GM12878 (cell line): Measurements from ENCODE around the gene ZNF672. TPM values are rescaled to one million over a fixed set of nuclear protein-coding genes. Genes with fewer than 3 reads are reported as not detected.
A peak's percentile ranks its signal among the peaks of the same experiment; 100 is the strongest.

Source experiments
- ATAC-seq: fragments of 200-7000 bp; cut with Tn5 transposase; 3 replicates; pipeline ENCODE4 v1.9.1; 2020; ENCODE audit warnings: mild to moderate bottlenecking, moderate library complexity
- BruUV-seq: library from RNA; stranded (reverse); fragments of 400-500 nt; replicated peaks from 2 replicates; lab custom pipeline; 2021; lab: Mats Ljungman, UMichigan
- CTCF ChIA-PET: fragments of 300-600 bp; sonication (Branson Sonifier 250); formaldehyde crosslinking; extraction: SDS; loops from one replicate; lab custom pipeline; 2021; ENCODE audit warnings: inconsistent platforms; lab: Yijun Ruan, JAX
- POLR2A ChIA-PET: fragments of 350-600 bp; formaldehyde crosslinking; extraction: SDS; loops from one replicate; lab custom pipeline; 2021; ENCODE audit warnings: inconsistent platforms; lab: Charles Lee
- RAD21 ChIA-PET: fragments of 300-600 bp; sonication (Branson Sonifier 250); formaldehyde crosslinking; loops from one replicate; lab custom pipeline; 2023; ENCODE audit warnings: antibody characterized with exemption; ENCODE audit not compliant: unreplicated experiment; lab: Charles Lee
- SMC1A ChIA-PET: fragments of 300-600 bp; sonication (Branson Sonifier 250); formaldehyde crosslinking; loops from one replicate; lab custom pipeline; 2023; ENCODE audit not compliant: unreplicated experiment, uncharacterized antibody; lab: Charles Lee
- DNase-seq: peaks from one replicate; pipeline ENCODE4 v3.0.0-alpha.2; 2011; ENCODE audit warnings: low read depth, low spot score
- FAIRE-seq: peaks from 3 replicates; lab custom pipeline; 2011; peaks lifted over from hg19 to GRCh38; lab: Jason Lieb, UNC
- H2AFZ ChIP-seq: 2 replicates; pipeline ENCODE4 v1.6.0; 2011; ENCODE audit warnings: low read depth, low read length, control low read depth; ENCODE audit not compliant: control insufficient read depth
- H3K27ac ChIP-seq: 2 replicates; pipeline ENCODE4 v1.5.1; 2011; ENCODE audit warnings: control low read depth; ENCODE audit not compliant: control insufficient read depth, insufficient read depth
- H3K27me3 ChIP-seq, 2 experiments: replicated peaks in 1 of 2; 2 replicates each; pipeline versions ENCODE4 v1.6.0 to v1.6.1; 2011; ENCODE audit warnings: low read length in 1 of 2; ENCODE audit not compliant: control insufficient read depth in 2 of 2, insufficient read depth in 2 of 2
- H3K36me3 ChIP-seq, 2 experiments: 2 replicates each; pipeline ENCODE4 v1.5.1; 2011; ENCODE audit warnings: low read length in 1 of 2; ENCODE audit not compliant: control insufficient read depth in 2 of 2, insufficient read depth in 2 of 2
- H3K4me1 ChIP-seq: 2 replicates; pipeline ENCODE4 v1.6.1; 2011; ENCODE audit warnings: mild to moderate bottlenecking, low read length, moderate library complexity, mixed read lengths; ENCODE audit not compliant: control insufficient read depth, insufficient read depth
- H3K4me2 ChIP-seq: 2 replicates; pipeline ENCODE4 v1.6.0; 2011; ENCODE audit warnings: control low read depth; ENCODE audit not compliant: control insufficient read depth, insufficient read depth
- H3K4me3 ChIP-seq: fragments of 200-600 bp; sonication (generic); 2 replicates; pipeline ENCODE4 v1.5.1; 2016
- H3K79me2 ChIP-seq: 2 replicates; pipeline ENCODE4 v1.6.0; 2011; ENCODE audit warnings: low read length; ENCODE audit not compliant: control insufficient read depth, insufficient read depth
- H3K9ac ChIP-seq: 2 replicates; pipeline ENCODE4 v1.8.0; 2011; ENCODE audit warnings: low read length, control low read depth, mixed read lengths; ENCODE audit not compliant: control insufficient read depth, insufficient read depth
- H3K9me3 ChIP-seq: replicated peaks from 3 replicates; pipeline ENCODE4 v1.5.1; 2011; ENCODE audit warnings: mild to moderate bottlenecking, low read length; ENCODE audit not compliant: control insufficient read depth, insufficient read depth
- H4K20me1 ChIP-seq: 2 replicates; pipeline ENCODE4 v1.6.0; 2011; ENCODE audit not compliant: control insufficient read depth, insufficient read depth
- EED ChIP-seq: sonication (generic); IDR thresholded peaks from 2 replicates; pipeline ENCODE4 v1.6.1; 2016; ENCODE audit warnings: antibody characterized with exemption, low read depth
- EGR1 ChIP-seq, 2 experiments: IDR thresholded peaks; 1 replicate in 1 of 2; 2 replicates in 1 of 2; pipeline ENCODE4 v1.6.1; 2011 to 2012; ENCODE audit warnings: low read depth in 2 of 2, low read length in 2 of 2, borderline replicate concordance in 1 of 2, mild to moderate bottlenecking in 1 of 2, moderate library complexity in 1 of 2
- ESRRA ChIP-seq: IDR thresholded peaks from 2 replicates; pipeline ENCODE4 v1.6.1; 2012; ENCODE audit warnings: mild to moderate bottlenecking, low read length, improper control_type of control experiment
- NFYB ChIP-seq: IDR thresholded peaks from 2 replicates; pipeline ENCODE4 v1.6.1; 2011; ENCODE audit warnings: low read depth, mild to moderate bottlenecking, low read length, improper control_type of control experiment, moderate library complexity; ENCODE audit not compliant: insufficient read depth
- PAX5 ChIP-seq: IDR thresholded peaks from 2 replicates; pipeline ENCODE4 v1.6.1; 2011; ENCODE audit warnings: low read depth, low read length, borderline replicate concordance
- POLR2AphosphoS2 ChIP-seq: IDR thresholded peaks from 2 replicates; pipeline ENCODE4 v1.6.1; 2011; ENCODE audit warnings: low read depth, mild to moderate bottlenecking, low read length, improper control_type of control experiment, moderate library complexity
- SIX5 ChIP-seq: IDR thresholded peaks from 2 replicates; pipeline ENCODE4 v1.6.1; 2011; ENCODE audit warnings: mild to moderate bottlenecking, low read depth, low read length, moderate library complexity; ENCODE audit not compliant: severe bottlenecking
- SUPT20H ChIP-seq: IDR thresholded peaks from 2 replicates; pipeline ENCODE4 v1.6.1; 2011; ENCODE audit warnings: low read depth, mild to moderate bottlenecking, low read length, moderate library complexity, borderline replicate concordance; ENCODE audit not compliant: control insufficient read depth
- WGBS: methylation state at CpG from one replicate; pipeline ENCODE4 v1.1.6; 2016; ENCODE audit warnings: low lambda C conversion rate; ENCODE audit not compliant: insufficient replicate concordance, insufficient coverage; ENCODE audit errors: missing lambda C conversion rate; 5-methylcytosine and 5-hydroxymethylcytosine counted together
- in situ Hi-C: fragments of 300-500 bp; cut with MboI; formaldehyde crosslinking; loops from 9 replicates; pipeline ENCODE4 v1.14.3; 2018; ENCODE audit warnings: mixed read lengths
- intact Hi-C: fragments of 100-400 bp; cut with micrococcal nuclease; formaldehyde crosslinking; loops from one replicate; pipeline ENCODE4 v1.14.2; 2022; ENCODE audit not compliant: unreplicated experiment
- polyA plus RNA-seq, 11 experiments: library from polyadenylated mRNA; depleted of rRNA in 4 of 11; unstranded in 6 of 11; stranded (reverse) in 5 of 11; fragments of >200 nt; fragmentation: Nextera tagmentation in 4 of 11; fragmentation: Illumina TruSeq in 1 of 11; extraction: Ambion mirVana in 4 of 11; extraction: Trizol in 1 of 11; gene quantifications; 1 replicate in 1 of 11; 2 replicates in 10 of 11; pipeline versions ENCODE4 v1.2.1 to v1.2.3, GENCODE V29; 2011 to 2016; ENCODE audit warnings: inconsistent platforms in 2 of 11, missing spikeins in 2 of 11, low read depth in 1 of 11
- total RNA-seq, 4 experiments: library from RNA; depleted of rRNA in 3 of 4; stranded (reverse); fragments of >200 nt in 3 of 4; fragmentation: Illumina TruSeq in 1 of 4; extraction: Trizol in 1 of 4; gene quantifications; 2 replicates each; pipeline versions ENCODE4 v1.2.1 to v1.2.3, GENCODE V29; 2013 to 2021
- TF ChIP-seq, protein P1 (sequence below): fragments of 450-650 bp; IDR thresholded peaks from 2 replicates; pipeline ENCODE4 v1.6.1; 2016; ENCODE audit warnings: mild to moderate bottlenecking, moderate library complexity, borderline replicate concordance
- TF ChIP-seq, protein P2 (sequence below): fragments of 450-650 bp; IDR thresholded peaks from 2 replicates; pipeline ENCODE4 v1.6.1; 2017; ENCODE audit warnings: mild to moderate bottlenecking
- TF ChIP-seq, protein P3 (sequence below): IDR thresholded peaks from 2 replicates; pipeline ENCODE4 v1.6.1; 2011; ENCODE audit warnings: mild to moderate bottlenecking, low read depth, low read length, moderate library complexity; ENCODE audit not compliant: insufficient replicate concordance

Gene ZNF672
- total and polyA plus RNA-seq, 10 of the 15 experiments (the other 5 are each of a cell fraction or from before 2014, with no cell fraction given): 2.9 to 51.3 (median 39.8) TPM

DNA sequence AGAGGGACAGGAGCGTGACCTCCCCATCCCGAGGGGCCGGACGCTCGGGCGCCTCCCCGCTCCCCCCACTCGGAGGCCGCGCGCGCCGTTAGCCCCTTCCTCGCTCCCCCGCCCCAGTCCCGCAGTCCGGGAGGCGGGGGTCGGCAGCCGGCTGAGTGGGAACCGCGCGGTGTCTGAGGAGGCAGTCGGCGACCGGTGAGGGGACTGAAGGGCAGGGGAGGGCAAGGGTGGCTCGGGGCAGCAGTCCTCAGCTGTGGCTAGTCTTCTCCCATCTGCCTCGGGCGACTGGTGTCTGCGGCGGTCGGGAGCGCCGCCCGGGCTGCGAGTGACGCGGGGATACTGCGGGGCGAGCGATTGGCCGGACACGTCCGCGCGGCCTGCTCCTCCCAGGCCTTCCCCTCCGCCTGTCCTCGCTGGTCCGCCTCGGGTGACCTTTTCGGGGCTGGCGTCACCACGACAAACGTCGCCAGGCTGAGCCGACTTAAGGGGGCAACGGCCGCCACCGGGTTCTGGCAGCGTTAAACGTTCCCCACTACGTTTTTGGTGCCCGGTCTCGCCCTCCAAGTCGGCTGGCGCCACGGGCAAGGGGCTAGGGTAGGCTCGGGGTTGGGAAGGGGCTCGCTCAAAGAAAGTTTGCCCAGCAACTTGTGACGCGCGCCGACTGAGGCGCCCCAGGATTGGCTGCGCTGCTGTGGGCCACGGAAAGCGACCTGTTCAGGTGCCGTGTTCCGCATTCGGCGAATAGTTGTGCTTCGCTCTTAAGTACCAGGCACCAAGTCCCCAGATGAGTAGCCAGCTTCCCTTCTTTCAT is 538 bp downstream of the ZNF672 start:
- CTCF ChIA-PET: interaction anchor here (0.9 to 5.1 kb wide), 12 partner anchors 12 to 86 kb away, joined by 3 to 79 read pairs (median 6); partner anchors contain the start of genes SH3BP5L and ZNF692
- peak overlapping the region; percentile 87 for H3K4me2 ChIP-seq
- DNase-seq: no peak
- peak overlapping the region; percentile 93 for H3K9ac ChIP-seq
- intact Hi-C loops (loop anchor here (1.0 kb wide), 4 partner anchors 12 to 68 kb away; partner anchors contain the start of genes PGBD2 and ZNF692), in situ Hi-C loops (no loop called here)
- peak overlapping the region; percentile 92 for H3K4me3 ChIP-seq
- SMC1A ChIA-PET: interaction anchor here (1.0 to 5.2 kb wide), 9 partner anchors 12 to 70 kb away, joined by 4 to 48 read pairs (median 6); partner anchors contain the start of genes PGBD2, SH3BP5L and ZNF692
- H3K36me3 ChIP-seq: 0 out of 4 replicates have a peak, but pooled peaks cover 0 to 1% of the 10 kb centered on the region in 2 experiments
- ATAC-seq: peak; percentile 76
- RAD21 ChIA-PET: interaction anchor here (0.7 to 5.3 kb wide), 12 partner anchors 12 to 149 kb away, joined by 3 to 46 read pairs (median 6); partner anchors contain the start of genes SH3BP5L and ZNF692
- H3K79me2 ChIP-seq: peaks cover 43% of the 10 kb centered on the region
- no TSS peak for BruUV-seq
- FAIRE-seq: no peak
- H4K20me1 ChIP-seq: no peaks in the 10 kb centered on the region
- H3K27ac ChIP-seq: peak overlapping the region; percentile 96
- H3K9me3 ChIP-seq: no peaks in the 10 kb centered on the region
- WGBS: under 1% methylated on average over 68 of the region's 82 CpGs
- peak overlapping the region; percentile 95 for H2AFZ ChIP-seq
- peaks cover 14% of the 10 kb centered on the region for H3K4me1 ChIP-seq
- POLR2A ChIA-PET: interaction anchor here (0.9 to 4.5 kb wide), 14 partner anchors 9 to 432 kb away, joined by 3 to 83 read pairs (median 8); partner anchors contain the start of genes SH3BP5L and ZNF692
- no peaks in the 10 kb centered on the region for H3K27me3 ChIP-seq
- no peak; a peak in 1 of 3 replicates for TF ChIP-seq EGR1 (IDR thresholded peaks at IDR 0.05; ENCODE audit: borderline replicate concordance in 1 of 2, low read depth in 2 of 2, low read length in 2 of 2)
- no peak for TF ChIP-seq ESRRA
- no peak for TF ChIP-seq EED
- TF ChIP-seq NFYB: peak; percentile 74
- TF ChIP-seq, protein P1, sequence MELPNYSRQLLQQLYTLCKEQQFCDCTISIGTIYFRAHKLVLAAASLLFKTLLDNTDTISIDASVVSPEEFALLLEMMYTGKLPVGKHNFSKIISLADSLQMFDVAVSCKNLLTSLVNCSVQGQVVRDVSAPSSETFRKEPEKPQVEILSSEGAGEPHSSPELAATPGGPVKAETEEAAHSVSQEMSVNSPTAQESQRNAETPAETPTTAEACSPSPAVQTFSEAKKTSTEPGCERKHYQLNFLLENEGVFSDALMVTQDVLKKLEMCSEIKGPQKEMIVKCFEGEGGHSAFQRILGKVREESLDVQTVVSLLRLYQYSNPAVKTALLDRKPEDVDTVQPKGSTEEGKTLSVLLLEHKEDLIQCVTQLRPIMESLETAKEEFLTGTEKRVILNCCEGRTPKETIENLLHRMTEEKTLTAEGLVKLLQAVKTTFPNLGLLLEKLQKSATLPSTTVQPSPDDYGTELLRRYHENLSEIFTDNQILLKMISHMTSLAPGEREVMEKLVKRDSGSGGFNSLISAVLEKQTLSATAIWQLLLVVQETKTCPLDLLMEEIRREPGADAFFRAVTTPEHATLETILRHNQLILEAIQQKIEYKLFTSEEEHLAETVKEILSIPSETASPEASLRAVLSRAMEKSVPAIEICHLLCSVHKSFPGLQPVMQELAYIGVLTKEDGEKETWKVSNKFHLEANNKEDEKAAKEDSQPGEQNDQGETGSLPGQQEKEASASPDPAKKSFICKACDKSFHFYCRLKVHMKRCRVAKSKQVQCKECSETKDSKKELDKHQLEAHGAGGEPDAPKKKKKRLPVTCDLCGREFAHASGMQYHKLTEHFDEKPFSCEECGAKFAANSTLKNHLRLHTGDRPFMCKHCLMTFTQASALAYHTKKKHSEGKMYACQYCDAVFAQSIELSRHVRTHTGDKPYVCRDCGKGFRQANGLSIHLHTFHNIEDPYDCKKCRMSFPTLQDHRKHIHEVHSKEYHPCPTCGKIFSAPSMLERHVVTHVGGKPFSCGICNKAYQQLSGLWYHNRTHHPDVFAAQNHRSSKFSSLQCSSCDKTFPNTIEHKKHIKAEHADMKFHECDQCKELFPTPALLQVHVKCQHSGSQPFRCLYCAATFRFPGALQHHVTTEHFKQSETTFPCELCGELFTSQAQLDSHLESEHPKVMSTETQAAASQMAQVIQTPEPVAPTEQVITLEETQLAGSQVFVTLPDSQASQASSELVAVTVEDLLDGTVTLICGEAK: 0 out of 2 replicates have a peak, but pooled peaks have one; percentile 6
- 0 out of 2 replicates have a peak, but pooled peaks have one; percentile 21 for TF ChIP-seq PAX5
- TF ChIP-seq, protein P2, sequence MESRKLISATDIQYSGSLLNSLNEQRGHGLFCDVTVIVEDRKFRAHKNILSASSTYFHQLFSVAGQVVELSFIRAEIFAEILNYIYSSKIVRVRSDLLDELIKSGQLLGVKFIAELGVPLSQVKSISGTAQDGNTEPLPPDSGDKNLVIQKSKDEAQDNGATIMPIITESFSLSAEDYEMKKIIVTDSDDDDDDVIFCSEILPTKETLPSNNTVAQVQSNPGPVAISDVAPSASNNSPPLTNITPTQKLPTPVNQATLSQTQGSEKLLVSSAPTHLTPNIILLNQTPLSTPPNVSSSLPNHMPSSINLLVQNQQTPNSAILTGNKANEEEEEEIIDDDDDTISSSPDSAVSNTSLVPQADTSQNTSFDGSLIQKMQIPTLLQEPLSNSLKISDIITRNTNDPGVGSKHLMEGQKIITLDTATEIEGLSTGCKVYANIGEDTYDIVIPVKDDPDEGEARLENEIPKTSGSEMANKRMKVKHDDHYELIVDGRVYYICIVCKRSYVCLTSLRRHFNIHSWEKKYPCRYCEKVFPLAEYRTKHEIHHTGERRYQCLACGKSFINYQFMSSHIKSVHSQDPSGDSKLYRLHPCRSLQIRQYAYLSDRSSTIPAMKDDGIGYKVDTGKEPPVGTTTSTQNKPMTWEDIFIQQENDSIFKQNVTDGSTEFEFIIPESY: no peak
- TF ChIP-seq SUPT20H: no peak
- TF ChIP-seq, protein P3, sequence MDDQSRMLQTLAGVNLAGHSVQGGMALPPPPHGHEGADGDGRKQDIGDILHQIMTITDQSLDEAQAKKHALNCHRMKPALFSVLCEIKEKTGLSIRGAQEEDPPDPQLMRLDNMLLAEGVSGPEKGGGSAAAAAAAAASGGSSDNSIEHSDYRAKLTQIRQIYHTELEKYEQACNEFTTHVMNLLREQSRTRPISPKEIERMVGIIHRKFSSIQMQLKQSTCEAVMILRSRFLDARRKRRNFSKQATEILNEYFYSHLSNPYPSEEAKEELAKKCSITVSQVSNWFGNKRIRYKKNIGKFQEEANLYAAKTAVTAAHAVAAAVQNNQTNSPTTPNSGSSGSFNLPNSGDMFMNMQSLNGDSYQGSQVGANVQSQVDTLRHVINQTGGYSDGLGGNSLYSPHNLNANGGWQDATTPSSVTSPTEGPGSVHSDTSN: peak; percentile 25
- peak; percentile 60 for TF ChIP-seq POLR2AphosphoS2
- no peak for TF ChIP-seq SIX5
